ENCODE results near the gene TCP10L.

DNA sequence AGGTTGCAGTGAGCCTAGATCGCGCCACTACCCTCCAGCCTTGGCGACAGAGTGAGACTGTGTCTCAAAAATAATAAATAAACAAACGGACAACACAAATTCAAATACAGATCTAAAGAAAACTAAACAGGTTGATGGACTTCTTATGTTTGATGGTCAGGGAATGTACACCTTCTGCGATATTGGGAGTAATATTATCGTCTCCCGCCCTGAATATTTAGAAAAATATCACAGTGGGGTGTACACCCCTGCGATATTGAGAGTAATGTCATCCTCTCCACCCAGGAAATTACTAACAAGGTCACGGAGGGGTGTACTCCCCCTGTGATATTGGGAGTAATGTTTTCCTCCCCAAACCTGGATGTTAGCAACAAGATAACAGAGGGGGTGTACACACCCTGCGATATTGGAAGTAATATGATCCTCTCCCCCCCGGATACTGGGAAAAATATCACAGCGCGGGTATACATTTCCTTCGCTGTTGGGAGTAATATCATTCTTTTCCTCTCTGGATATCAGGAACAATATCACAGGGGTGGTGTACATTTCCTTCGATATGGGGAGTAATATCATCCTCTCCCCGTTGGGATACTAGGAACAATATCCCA is 28.2 kb upstream of the TCP10L start:
- TF ChIP-seq, protein P1, sequence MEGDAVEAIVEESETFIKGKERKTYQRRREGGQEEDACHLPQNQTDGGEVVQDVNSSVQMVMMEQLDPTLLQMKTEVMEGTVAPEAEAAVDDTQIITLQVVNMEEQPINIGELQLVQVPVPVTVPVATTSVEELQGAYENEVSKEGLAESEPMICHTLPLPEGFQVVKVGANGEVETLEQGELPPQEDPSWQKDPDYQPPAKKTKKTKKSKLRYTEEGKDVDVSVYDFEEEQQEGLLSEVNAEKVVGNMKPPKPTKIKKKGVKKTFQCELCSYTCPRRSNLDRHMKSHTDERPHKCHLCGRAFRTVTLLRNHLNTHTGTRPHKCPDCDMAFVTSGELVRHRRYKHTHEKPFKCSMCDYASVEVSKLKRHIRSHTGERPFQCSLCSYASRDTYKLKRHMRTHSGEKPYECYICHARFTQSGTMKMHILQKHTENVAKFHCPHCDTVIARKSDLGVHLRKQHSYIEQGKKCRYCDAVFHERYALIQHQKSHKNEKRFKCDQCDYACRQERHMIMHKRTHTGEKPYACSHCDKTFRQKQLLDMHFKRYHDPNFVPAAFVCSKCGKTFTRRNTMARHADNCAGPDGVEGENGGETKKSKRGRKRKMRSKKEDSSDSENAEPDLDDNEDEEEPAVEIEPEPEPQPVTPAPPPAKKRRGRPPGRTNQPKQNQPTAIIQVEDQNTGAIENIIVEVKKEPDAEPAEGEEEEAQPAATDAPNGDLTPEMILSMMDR (IDR thresholded peaks at IDR 0.05) = no peak
- no peak for TF ChIP-seq EP300 (IDR thresholded peaks at IDR 0.05)
- no peak for TF ChIP-seq POLR2A (IDR thresholded peaks at IDR 0.05)
